ENCODE measurements around the gene CCDC159.

Gene CCDC159

DNA sequence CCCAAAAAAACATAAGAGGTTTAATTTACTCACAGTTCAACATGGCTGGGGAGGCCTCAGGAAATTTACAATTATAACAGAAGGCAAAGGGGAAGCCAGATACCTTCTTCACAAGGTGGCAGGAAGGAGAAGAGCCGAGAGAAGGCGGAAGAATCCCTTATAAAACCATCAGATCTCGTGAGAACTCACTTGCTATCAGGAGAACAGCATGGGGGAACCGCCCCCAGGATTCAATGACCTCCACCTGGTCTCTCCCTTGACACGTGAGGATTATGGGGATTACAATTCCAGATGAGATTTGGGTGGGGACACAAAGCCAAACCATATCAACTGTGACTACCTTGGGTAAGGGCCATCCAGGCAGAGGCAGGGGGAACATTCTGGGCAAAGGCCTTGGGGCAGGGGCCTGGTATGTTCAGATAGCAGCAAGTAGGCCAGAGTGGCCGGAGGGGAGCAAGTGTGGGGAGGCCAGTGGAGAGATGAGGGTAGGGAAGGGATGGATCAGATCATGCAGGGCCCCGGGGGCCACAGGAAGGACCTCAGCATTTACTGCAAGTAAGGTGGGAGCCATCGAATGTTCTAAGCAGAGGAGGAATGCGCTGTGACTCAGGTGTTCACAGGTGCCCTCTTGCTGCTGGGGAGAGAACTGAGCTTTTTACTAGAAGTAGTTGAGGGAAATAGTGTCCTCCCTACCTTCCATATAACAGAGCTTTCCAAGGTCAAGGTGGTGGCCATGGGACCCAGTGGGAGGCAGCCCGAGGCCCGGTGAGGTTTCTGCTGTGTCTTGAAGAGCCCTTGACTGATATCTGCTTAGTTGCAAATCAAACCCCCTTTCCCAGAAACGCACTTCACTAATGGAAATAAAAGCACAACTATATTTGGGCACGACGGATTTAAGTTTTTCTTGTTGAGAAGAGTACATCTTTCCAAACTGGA, 24.9 kb upstream of the CCDC159 start:
- DNase-seq (ENCODE audit: low spot score) = no peak
- Histone ChIP-seq H3K4me3 (no peak overlapping the region), H3K27ac (no peak overlapping the region)
- no peak for TF ChIP-seq CTCF (IDR thresholded peaks at IDR 0.05)

DNA sequence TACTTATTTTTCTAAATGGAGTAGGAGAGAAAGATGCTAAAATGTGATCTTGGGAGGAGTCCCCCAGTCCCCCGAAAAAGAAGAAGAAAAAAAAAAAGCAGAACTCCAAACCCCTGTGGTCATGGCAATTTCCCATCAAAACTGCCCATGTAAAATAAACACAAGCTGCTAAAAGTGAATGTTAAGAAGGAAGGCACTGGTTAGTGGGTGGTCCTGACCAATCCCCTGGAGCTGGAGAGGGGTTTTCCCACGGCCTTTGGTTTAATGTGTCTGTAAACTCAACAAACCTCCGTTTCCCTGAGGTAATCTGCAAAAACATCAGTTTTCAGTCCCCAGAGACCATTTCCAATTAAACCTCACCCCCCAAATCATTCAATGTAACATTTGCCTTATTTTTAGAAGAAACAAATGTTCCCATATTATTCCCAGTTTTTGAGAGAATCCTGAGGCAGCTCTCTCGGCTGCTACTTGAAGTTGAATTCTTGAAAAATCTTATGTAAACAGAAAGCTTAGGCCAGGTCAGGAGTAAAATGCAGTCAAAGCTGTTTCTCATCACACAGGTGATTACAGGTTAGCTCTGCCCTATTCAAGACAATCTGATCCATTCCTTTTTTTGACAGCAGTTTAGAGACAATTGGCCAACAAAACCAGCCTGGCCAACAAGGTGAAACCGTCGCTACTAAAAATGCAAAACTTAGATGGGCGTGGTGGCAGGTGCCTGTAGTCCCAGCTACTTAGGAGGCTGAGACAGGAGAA, 23.9 kb upstream of the CCDC159 start:
- no peak overlapping the region for H3K4me3 ChIP-seq
- no peak for DNase-seq (ENCODE audit: low spot score)
- no peak for TF ChIP-seq CTCF (IDR thresholded peaks at IDR 0.05)
- no peak overlapping the region for H3K27ac ChIP-seq

- Histone ChIP-seq H3K27ac (peak overlapping the region; percentile 63 to 76), H3K4me3 (peak overlapping the region; percentile 21)
- DNase-seq (ENCODE audit: low spot score) = no peak
- TF ChIP-seq CTCF (IDR thresholded peaks at IDR 0.05) = no peak
Observed at GRCh38 chr19:11323601-11324078, 22.7 kb upstream of the CCDC159 start.

- Histone ChIP-seq H3K27ac (peak overlapping the region; percentile 63 to 76), H3K4me3 (peak overlapping the region; percentile 21)
- no peak for TF ChIP-seq CTCF (IDR thresholded peaks at IDR 0.05)
- peak; percentile 86 for DNase-seq (ENCODE audit: low spot score)
Observed at GRCh38 chr19:11324079-11324661, 22.1 kb upstream of the CCDC159 start.

DNA sequence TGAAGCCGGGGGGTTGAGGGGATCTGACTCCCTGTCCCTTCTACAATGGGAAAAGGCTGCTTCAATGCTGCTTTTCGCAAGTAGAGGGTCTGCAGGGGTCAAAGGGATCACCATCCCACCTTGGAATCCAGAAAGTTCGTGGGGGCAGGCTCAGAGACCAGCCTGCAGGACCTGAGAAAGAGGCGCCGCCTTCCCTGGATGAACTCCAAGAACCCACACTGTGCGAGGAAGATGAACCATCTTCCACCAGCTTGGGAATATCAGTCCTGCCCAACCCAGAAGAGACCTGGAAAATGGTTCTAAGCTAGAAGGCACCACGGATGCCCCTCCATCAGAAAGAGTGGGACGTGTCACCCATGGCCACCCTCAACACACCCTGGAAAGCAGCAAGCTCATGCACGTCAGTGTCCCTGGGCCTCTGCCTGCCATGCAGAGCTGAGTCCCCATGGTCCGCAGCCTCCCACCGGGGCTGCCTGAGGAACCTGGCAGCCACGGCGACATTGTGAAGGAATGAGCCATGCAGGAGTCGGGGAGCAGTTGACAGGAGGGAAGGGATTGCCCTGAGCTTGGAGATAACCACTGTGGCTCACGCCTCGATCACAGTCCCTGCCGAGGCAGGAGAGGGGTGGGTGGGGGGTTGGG, 21.4 kb upstream of the CCDC159 start:
- peak overlapping the region; percentile 63 to 76 for H3K27ac ChIP-seq
- DNase-seq (ENCODE audit: low spot score) = no peak
- TF ChIP-seq CTCF (IDR thresholded peaks at IDR 0.05) = no peak
- no peak overlapping the region for H3K4me3 ChIP-seq

DNA sequence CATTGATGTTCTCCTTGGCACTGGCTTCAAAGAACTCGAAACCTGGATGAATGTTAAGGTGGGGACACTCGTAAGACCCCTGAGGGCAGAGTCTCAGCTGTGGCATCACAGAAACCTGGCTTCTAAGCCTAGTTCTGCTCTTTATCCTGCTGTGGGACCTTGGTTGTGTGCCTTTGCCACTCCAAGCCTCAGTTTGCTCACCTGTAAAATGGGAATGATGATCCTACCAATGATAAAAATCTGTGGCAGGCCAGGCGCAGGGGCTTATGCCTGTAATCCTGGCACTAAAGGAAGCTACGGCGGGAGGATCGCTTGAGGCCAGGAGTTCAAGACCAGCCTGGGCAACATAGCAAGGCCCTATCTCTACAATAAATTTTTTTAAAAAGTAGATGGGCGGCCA, 20.8 kb upstream of the CCDC159 start:
- H3K4me3 ChIP-seq = no peak overlapping the region
- no peak for TF ChIP-seq CTCF (IDR thresholded peaks at IDR 0.05)
- no peak for DNase-seq (ENCODE audit: low spot score)
- H3K27ac ChIP-seq = peak overlapping the region in 1 of 2 donors; percentile 76
